Nephron (organoid): ENCODE measurements around the gene EPB41L4B.

Experiments
- H3K27ac Mint-ChIP-seq, 3 experiments: 2 replicates each; pipeline ENCODE4 v1.8.0; 2020; ENCODE audit warnings: mixed read lengths in 3 of 3, mild to moderate bottlenecking in 2 of 3, moderate library complexity in 1 of 3
- H3K27me3 Mint-ChIP-seq: 2 replicates; pipeline ENCODE4 v1.8.0; 2021; ENCODE audit warnings: low read depth, mild to moderate bottlenecking, moderate library complexity, mixed read lengths
- H3K36me3 Mint-ChIP-seq: 2 replicates; pipeline ENCODE4 v1.8.0; 2020; ENCODE audit warnings: low read depth, mixed read lengths
- H3K4me1 Mint-ChIP-seq: 2 replicates; pipeline ENCODE4 v1.8.0; 2020; ENCODE audit warnings: mixed read lengths
- H3K4me3 Mint-ChIP-seq, 3 experiments: 2 replicates each; pipeline ENCODE4 v1.8.0; 2020; ENCODE audit warnings: mild to moderate bottlenecking in 3 of 3, mixed read lengths in 3 of 3, moderate library complexity in 2 of 3
- H3K9me3 Mint-ChIP-seq: 2 replicates; pipeline ENCODE4 v1.8.0; 2020; ENCODE audit warnings: mixed read lengths
- CTCF ChIP-seq, 3 experiments: fragments of 200-600 bp; sonication (generic); IDR thresholded peaks; one replicate each; pipeline ENCODE4 v1.5.0; 2021; ENCODE audit warnings: antibody characterized with exemption in 3 of 3; ENCODE audit not compliant: unreplicated experiment in 3 of 3

Gene EPB41L4B

GRCh38 chr9:109181284-109181683 lies 139.6 kb downstream of the EPB41L4B start:
- Mint-ChIP-seq H3K27me3 (peaks cover 9% of the 10 kb centered on the region), H3K9me3 (no peaks in the 10 kb centered on the region), H3K36me3 (no peaks in the 10 kb centered on the region), H3K4me1 (no peaks in the 10 kb centered on the region), H3K4me3 (no peak overlapping the region), H3K27ac (no peak overlapping the region)
- TF ChIP-seq CTCF (IDR thresholded peaks at IDR 0.05; ENCODE audit: unreplicated experiment in 3 of 3), result no peak

- Mint-ChIP-seq H3K27ac (no peak overlapping the region), H3K9me3 (no peaks in the 10 kb centered on the region), H3K4me1 (no peaks in the 10 kb centered on the region), H3K27me3 (peaks cover 9% of the 10 kb centered on the region), H3K4me3 (no peak overlapping the region), H3K36me3 (no peaks in the 10 kb centered on the region)
- TF ChIP-seq CTCF (IDR thresholded peaks at IDR 0.05; ENCODE audit: unreplicated experiment in 3 of 3), result no peak
These were observed 140.9 kb downstream of the EPB41L4B start for GRCh38 chr9:109179801-109180523.

- no peaks in the 10 kb centered on the region for H3K9me3 Mint-ChIP-seq
- H3K27ac Mint-ChIP-seq, result no peak overlapping the region
- TF ChIP-seq CTCF (IDR thresholded peaks at IDR 0.05; ENCODE audit: unreplicated experiment in 3 of 3), result no peak
- no peak overlapping the region for H3K4me3 Mint-ChIP-seq
- H3K4me1 Mint-ChIP-seq, result no peaks in the 10 kb centered on the region
- no peaks in the 10 kb centered on the region for H3K36me3 Mint-ChIP-seq
- H3K27me3 Mint-ChIP-seq, result peaks cover 6% of the 10 kb centered on the region
These were observed 143.9 kb downstream of the EPB41L4B start for GRCh38 chr9:109176963-109177362.

GRCh38 chr9:109176386-109176785 lies 144.5 kb downstream of the EPB41L4B start:
- no peaks in the 10 kb centered on the region for H3K9me3 Mint-ChIP-seq
- no peaks in the 10 kb centered on the region for H3K36me3 Mint-ChIP-seq
- peaks cover 4% of the 10 kb centered on the region for H3K27me3 Mint-ChIP-seq
- H3K4me3 Mint-ChIP-seq, result no peak overlapping the region
- H3K27ac Mint-ChIP-seq, result no peak overlapping the region
- TF ChIP-seq CTCF (IDR thresholded peaks at IDR 0.05; ENCODE audit: unreplicated experiment in 3 of 3), result no peak
- H3K4me1 Mint-ChIP-seq, result no peaks in the 10 kb centered on the region

- no peak for TF ChIP-seq CTCF (IDR thresholded peaks at IDR 0.05; ENCODE audit: unreplicated experiment in 3 of 3)
- H3K27me3 Mint-ChIP-seq, result peaks cover 22% of the 10 kb centered on the region
These were observed 147.9 kb downstream of the EPB41L4B start for GRCh38 chr9:109172935-109173334.

GRCh38 chr9:109171926-109172325 lies 148.9 kb downstream of the EPB41L4B start:
- H3K9me3 Mint-ChIP-seq, result no peaks in the 10 kb centered on the region
- H3K27ac Mint-ChIP-seq, result no peak overlapping the region
- no peak overlapping the region for H3K4me3 Mint-ChIP-seq
- no peaks in the 10 kb centered on the region for H3K36me3 Mint-ChIP-seq
- TF ChIP-seq CTCF (IDR thresholded peaks at IDR 0.05; ENCODE audit: unreplicated experiment in 3 of 3), result no peak
- H3K4me1 Mint-ChIP-seq, result no peaks in the 10 kb centered on the region
- H3K27me3 Mint-ChIP-seq, result peaks cover 31% of the 10 kb centered on the region

More at GRCh38 chr9:109172935-109173334, 147.9 kb downstream of the EPB41L4B start:
- Mint-ChIP-seq H3K9me3 (no peaks in the 10 kb centered on the region), H3K36me3 (no peaks in the 10 kb centered on the region), H3K27ac (no peak overlapping the region), H3K4me1 (no peaks in the 10 kb centered on the region), H3K4me3 (no peak overlapping the region)
